Prostate gland (tissue), 2 donors: Measurements from ENCODE around the gene FCSK. TPM values are rescaled to one million over a fixed set of nuclear protein-coding genes. Genes with fewer than 3 reads are reported as not detected.
"Not testable (repeated sequence)": the region's sequence is repeated elsewhere in the genome, so short reads cannot be mapped to it uniquely, and the experiment has no call there.

Source experiments
- DNase-seq: peaks from one replicate; pipeline ENCODE4 v3.0.0-alpha.2; 2019; ENCODE audit warnings: low spot score
- H3K27ac ChIP-seq, 2 donors: fragments of 200-600 bp; sonication (generic); 2 replicates each; pipeline ENCODE4 v1.5.1; 2017 to 2019
- H3K27me3 ChIP-seq: fragments of 200-600 bp; sonication (generic); replicated peaks from 2 replicates; pipeline ENCODE4 v1.5.1; 2019; ENCODE audit not compliant: insufficient read depth
- H3K36me3 ChIP-seq, 2 donors: fragments of 200-600 bp; sonication (generic); 1 replicate in 1 of 2; 2 replicates in 1 of 2; pipeline versions ENCODE4 v1.5.1 to v1.8.1; 2017 to 2019
- H3K4me1 ChIP-seq: fragments of 200-600 bp; sonication (generic); replicated peaks from 2 replicates; pipeline ENCODE4 v1.5.1; 2019
- H3K4me3 ChIP-seq, 2 donors: fragments of 200-600 bp; sonication (generic); 2 replicates each; pipeline ENCODE4 v1.5.1; 2017 to 2019
- H3K9me3 ChIP-seq: fragments of 200-600 bp; sonication (generic); 2 replicates; pipeline ENCODE4 v1.5.1; 2017
- CTCF ChIP-seq, 4 experiments: fragments of 200-600 bp in 2 of 4; fragments of 450-650 bp in 2 of 4; sonication (generic) in 2 of 4; IDR thresholded peaks; 1 replicate in 3 of 4; 2 replicates in 1 of 4; pipeline ENCODE4 v1.5.1; 2016 to 2019; ENCODE audit warnings: antibody characterized with exemption in 4 of 4, mild to moderate bottlenecking in 2 of 4, moderate library complexity in 2 of 4
- POLR2A ChIP-seq: fragments of 450-650 bp; IDR thresholded peaks from one replicate; pipeline ENCODE4 v1.6.1; 2016; ENCODE audit warnings: antibody characterized with exemption, mild to moderate bottlenecking
- POLR2AphosphoS5 ChIP-seq: sonication (generic); formaldehyde crosslinking; IDR thresholded peaks from one replicate; pipeline ENCODE4 v1.6.1; 2017; ENCODE audit warnings: antibody characterized with exemption
- WGBS: methylation state at CpG from one replicate; pipeline ENCODE4 v1.1.5; 2018; 5-methylcytosine and 5-hydroxymethylcytosine counted together
- intact Hi-C: fragments of 100-400 bp; cut with DNase I; formaldehyde crosslinking; loops from one replicate; pipeline ENCODE4 v1.14.2; 2022
- total RNA-seq, 2 donors: library from RNA; depleted of rRNA; stranded (reverse); fragments of >200 nt; gene quantifications; one replicate each; pipeline ENCODE4 v1.1.0, GENCODE V29; 2016

FCSK gene
- total RNA-seq, 2 donors from 2014 or later = 23.0 to 33.1 TPM

DNA sequence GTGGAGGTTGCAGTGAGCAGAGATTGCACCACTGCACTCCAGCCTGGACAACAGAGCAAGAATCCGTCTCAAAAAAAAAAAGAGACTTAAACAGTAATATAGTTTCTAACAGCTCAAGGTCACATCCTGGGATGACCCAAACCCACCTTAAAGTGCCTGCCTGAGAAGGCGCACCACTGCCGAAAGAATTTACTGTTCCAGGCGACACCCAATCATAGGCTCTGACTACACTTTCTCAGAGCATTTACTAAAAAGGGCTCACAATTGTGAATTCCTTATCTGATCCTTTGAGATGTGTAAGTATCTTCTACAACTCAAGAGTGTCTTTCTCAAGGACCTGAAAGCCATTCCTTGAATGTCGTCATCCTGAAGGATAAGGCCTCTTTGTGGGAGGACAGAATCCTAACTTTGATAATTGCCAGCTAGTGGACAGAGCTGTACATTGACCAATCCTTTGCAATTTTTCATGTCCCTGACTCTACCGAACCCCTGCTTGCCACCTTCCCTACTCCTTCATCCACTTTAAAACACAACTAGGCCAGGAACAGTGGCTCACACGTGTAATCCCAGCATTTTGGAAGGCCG is 12.9 kb upstream of the FCSK start:
- DNase-seq = no peak
- Histone ChIP-seq H3K4me1 (no peaks in the 10 kb centered on the region), H3K4me3 (no peak overlapping the region), H3K9me3 (no peaks in the 10 kb centered on the region), H3K27ac (no peak overlapping the region), H3K36me3 (no peaks in the 10 kb centered on the region), H3K27me3 (no peaks in the 10 kb centered on the region)
- 92% methylated on average over 8 of the region's 8 CpGs for WGBS
- TF ChIP-seq CTCF (IDR thresholded peaks at IDR 0.05) = no peak
- TF ChIP-seq POLR2AphosphoS5 = no peak
- no peak for TF ChIP-seq POLR2A
- intact Hi-C loops = no loop called here

DNA sequence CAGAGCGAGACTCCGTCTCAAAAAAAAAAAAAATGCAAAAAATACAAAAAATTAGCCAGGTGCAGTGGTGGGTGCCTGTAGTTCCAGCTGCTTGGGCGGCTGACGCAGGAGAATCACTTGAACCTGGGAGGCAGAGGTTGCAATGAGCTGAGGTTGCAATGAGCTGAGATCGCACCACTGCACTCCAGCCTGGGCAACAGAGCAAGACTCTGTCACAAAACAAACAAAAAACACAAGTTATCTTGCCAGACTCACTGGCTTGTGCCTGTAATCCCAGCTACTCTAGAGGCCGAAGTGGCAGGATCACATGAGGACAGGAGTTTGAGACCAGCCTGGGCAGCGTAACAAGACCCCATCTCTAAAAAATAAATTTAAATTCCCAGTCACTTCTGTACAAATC is 12.1 kb upstream of the FCSK start:
- WGBS = 94% methylated on average over 7 of the region's 7 CpGs

DNA sequence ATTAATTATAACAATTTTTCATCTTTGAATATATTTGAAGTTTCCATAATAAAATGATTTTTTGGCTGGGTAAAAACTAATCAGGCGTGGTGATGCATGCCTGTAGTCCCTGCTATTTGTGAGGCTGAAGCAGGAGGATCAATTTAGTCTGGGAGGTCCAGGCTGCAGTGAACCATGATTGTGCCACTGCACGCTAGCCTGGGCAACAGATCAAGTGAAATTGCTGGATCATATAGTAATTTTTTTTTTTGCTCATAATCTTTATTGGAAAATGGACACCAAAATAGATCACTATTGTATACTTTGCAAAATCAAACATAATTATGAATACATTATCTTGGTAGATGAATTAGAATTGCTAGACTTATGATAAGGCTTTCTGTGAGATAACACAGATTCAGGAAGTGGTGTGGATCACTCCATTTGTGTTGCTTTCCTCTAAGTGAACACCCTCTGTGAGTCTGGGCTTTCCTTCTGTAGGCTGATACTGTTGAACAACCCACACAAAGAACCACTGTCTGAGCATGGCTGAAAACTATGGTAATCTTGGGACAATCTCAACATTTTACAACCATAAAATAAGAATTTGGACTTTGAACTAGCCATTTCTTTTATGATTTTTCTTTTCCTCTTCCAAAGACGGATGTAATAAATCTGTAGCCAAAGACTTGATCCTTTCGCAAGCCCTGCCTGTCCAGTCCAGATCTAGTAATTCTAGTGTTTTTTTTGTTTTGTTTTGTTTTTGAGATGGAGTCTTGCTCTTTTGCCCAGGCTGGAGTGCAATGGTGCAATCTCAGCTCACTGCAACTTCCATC is 9.9 kb upstream of the FCSK start:
- Histone ChIP-seq H3K27ac (no peak overlapping the region), H3K4me1 (no peaks in the 10 kb centered on the region), H3K9me3 (no peaks in the 10 kb centered on the region), H3K36me3 (no peaks in the 10 kb centered on the region), H3K4me3 (no peak overlapping the region), H3K27me3 (no peaks in the 10 kb centered on the region)
- TF ChIP-seq POLR2AphosphoS5 = no peak
- TF ChIP-seq POLR2A = no peak
- TF ChIP-seq CTCF (IDR thresholded peaks at IDR 0.05) = no peak
- 52% methylated on average over 4 of the region's 4 CpGs for WGBS
- no peak for DNase-seq
- intact Hi-C loops = no loop called here

More for the DNA sequence above, 12.1 kb upstream of the FCSK start:
- no peak for TF ChIP-seq POLR2AphosphoS5
- no peak for TF ChIP-seq CTCF (IDR thresholded peaks at IDR 0.05)
- no peak for TF ChIP-seq POLR2A
- H3K27ac ChIP-seq = no peak overlapping the region
- no peak for DNase-seq
- no peaks in the 10 kb centered on the region for H3K9me3 ChIP-seq
- no peaks in the 10 kb centered on the region for H3K27me3 ChIP-seq
- no peaks in the 10 kb centered on the region for H3K36me3 ChIP-seq
- H3K4me1 ChIP-seq = no peaks in the 10 kb centered on the region
- intact Hi-C loops = no loop called here
- no peak overlapping the region for H3K4me3 ChIP-seq

- no peaks in the 10 kb centered on the region for H3K9me3 ChIP-seq
- TF ChIP-seq POLR2A = no peak
- no peak for TF ChIP-seq CTCF (IDR thresholded peaks at IDR 0.05)
- TF ChIP-seq POLR2AphosphoS5 = no peak
- DNase-seq = no peak
- H3K27me3 ChIP-seq = no peaks in the 10 kb centered on the region
- H3K4me3 ChIP-seq = no peak overlapping the region
- H3K27ac ChIP-seq = no peak overlapping the region
- 91% methylated on average over 6 of the region's 6 CpGs for WGBS
- H3K4me1 ChIP-seq = no peaks in the 10 kb centered on the region
- H3K36me3 ChIP-seq = no peaks in the 10 kb centered on the region
- intact Hi-C loops = no loop called here
These were observed 6.3 kb upstream of the FCSK start for GRCh38 chr16:70448075-70448474.

GRCh38 chr16:70450142-70451003 is 4.0 kb upstream of the FCSK start:
- intact Hi-C loops, H3K4me3 ChIP-seq, H3K27me3 ChIP-seq, H3K36me3 ChIP-seq, H3K4me1 ChIP-seq, DNase-seq, H3K27ac ChIP-seq, H3K9me3 ChIP-seq: not testable (repeated sequence)
- WGBS = 66% methylated on average over 37 of the region's 37 CpGs

GRCh38 chr16:70451004-70451340 is 3.4 kb upstream of the FCSK start:
- intact Hi-C loops, H3K9me3 ChIP-seq, DNase-seq, H3K4me3 ChIP-seq, H3K4me1 ChIP-seq, H3K36me3 ChIP-seq, H3K27me3 ChIP-seq, H3K27ac ChIP-seq: not testable (repeated sequence)
- 54% methylated on average over 24 of the region's 25 CpGs for WGBS
